Ascending aorta (tissue), 2 donors: ENCODE data around the gene HDAC5. TPM values are rescaled to one million over a fixed set of nuclear protein-coding genes. Genes with fewer than 3 reads are reported as not detected.

Experiments
- DNase-seq, 2 donors: peaks; one replicate each; pipeline ENCODE4 v3.0.0-alpha.2; 2019; ENCODE audit warnings: low spot score in 2 of 2
- H3K27ac ChIP-seq, 2 donors: fragments of 200-600 bp; sonication (generic); one replicate each; pipeline ENCODE4 v1.5.1; 2016 to 2017; ENCODE audit warnings: mild to moderate bottlenecking in 1 of 2
- H3K27me3 ChIP-seq: fragments of 200-600 bp; sonication (generic); one replicate; pipeline ENCODE4 v1.5.1; 2017
- H3K36me3 ChIP-seq, 2 donors: fragments of 200-600 bp; sonication (generic); one replicate each; pipeline ENCODE4 v1.5.1; 2016
- H3K4me1 ChIP-seq, 2 donors: fragments of 200-600 bp; sonication (generic); one replicate each; pipeline ENCODE4 v1.5.1; 2016 to 2017; ENCODE audit warnings: mild to moderate bottlenecking in 1 of 2
- H3K4me3 ChIP-seq, 2 donors: fragments of 200-600 bp; sonication (generic); one replicate each; pipeline ENCODE4 v1.5.1; 2016 to 2017; ENCODE audit warnings: mild to moderate bottlenecking in 1 of 2
- H3K9me3 ChIP-seq, 2 donors: fragments of 200-600 bp; sonication (generic); one replicate each; pipeline ENCODE4 v1.5.1; 2016
- intact Hi-C: fragments of 100-400 bp; cut with DNase I; formaldehyde crosslinking; loops from one replicate; pipeline ENCODE4 v1.15.1; 2023
- total RNA-seq: library from RNA; depleted of rRNA; stranded (reverse); fragments of >200 nt; gene quantifications from one replicate; pipeline ENCODE4 v1.1.0, GENCODE V29; 2016
- TF ChIP-seq, protein P1 (sequence below), 3 experiments: fragments of 200-600 bp in 2 of 3; fragments of 450-650 bp in 1 of 3; sonication (generic) in 2 of 3; IDR thresholded peaks; one replicate each; pipeline ENCODE4 v1.5.1; 2016 to 2019; ENCODE audit warnings: antibody characterized with exemption in 3 of 3, mild to moderate bottlenecking in 1 of 3, moderate library complexity in 1 of 3

The HDAC5 gene
- total RNA-seq, 1 donor from 2014 or later: 189 TPM

DNA sequence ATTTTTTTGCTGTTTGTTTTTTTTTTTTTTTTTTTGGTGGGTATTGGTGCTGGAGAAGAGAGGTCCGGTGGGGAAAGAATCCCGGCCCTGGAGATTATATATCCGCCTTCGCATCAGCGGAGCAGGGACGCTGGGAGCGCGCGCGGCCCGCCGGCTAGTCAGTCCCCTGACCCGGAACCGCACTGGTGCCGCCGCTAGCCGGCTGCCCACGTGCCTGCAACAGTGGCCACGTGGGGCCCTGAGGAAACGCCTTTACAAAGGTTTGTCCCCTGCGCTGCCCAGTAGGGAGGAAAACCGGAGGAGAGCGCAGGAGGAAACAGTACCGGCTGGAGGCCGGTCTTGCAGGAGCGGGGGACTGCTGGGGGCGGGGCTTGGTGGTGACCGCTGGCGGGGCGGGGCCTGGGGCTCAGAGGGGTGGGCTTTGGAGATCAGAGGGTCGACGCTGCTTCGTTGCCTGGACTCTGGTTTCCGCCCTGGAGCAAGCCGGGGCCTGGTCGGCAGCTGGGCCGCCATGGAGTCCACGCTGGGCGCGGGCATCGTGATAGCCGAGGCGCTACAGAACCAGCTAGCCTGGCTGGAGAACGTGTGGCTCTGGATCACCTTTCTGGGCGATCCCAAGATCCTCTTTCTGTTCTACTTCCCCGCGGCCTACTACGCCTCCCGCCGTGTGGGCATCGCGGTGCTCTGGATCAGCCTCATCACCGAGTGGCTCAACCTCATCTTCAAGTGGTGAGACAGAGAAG lies 52.8 kb downstream of the HDAC5 start, which contains the start of gene G6PC3:
Gene G6PC3 (plus strand): TSS at position 281 of the 743 bp plus-strand sequence. CDS start 231 bp downstream, at position 512.
- intact Hi-C loops: loop anchor here (1.0 to 5.0 kb wide), 6 partner anchors 41 to 256 kb away; partner anchors contain the start of genes HDAC5 and TMUB2
- Histone ChIP-seq H3K4me1 (peaks cover 5 to 35% of the 10 kb centered on the region in 2 donors), H3K9me3 (no peaks in the 10 kb centered on the region), H3K27ac (peak within 1 kb of the TSS; percentile 84 to 89), H3K27me3 (no peaks in the 10 kb centered on the region), H3K36me3 (peaks cover 3 to 15% of the 10 kb centered on the region in 2 donors), H3K4me3 (peak within 1 kb of the TSS; percentile 66 to 68)
- DNase-seq: peak; percentile 83 to 98
- TF ChIP-seq, protein P1, sequence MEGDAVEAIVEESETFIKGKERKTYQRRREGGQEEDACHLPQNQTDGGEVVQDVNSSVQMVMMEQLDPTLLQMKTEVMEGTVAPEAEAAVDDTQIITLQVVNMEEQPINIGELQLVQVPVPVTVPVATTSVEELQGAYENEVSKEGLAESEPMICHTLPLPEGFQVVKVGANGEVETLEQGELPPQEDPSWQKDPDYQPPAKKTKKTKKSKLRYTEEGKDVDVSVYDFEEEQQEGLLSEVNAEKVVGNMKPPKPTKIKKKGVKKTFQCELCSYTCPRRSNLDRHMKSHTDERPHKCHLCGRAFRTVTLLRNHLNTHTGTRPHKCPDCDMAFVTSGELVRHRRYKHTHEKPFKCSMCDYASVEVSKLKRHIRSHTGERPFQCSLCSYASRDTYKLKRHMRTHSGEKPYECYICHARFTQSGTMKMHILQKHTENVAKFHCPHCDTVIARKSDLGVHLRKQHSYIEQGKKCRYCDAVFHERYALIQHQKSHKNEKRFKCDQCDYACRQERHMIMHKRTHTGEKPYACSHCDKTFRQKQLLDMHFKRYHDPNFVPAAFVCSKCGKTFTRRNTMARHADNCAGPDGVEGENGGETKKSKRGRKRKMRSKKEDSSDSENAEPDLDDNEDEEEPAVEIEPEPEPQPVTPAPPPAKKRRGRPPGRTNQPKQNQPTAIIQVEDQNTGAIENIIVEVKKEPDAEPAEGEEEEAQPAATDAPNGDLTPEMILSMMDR (IDR thresholded peaks at IDR 0.05): peak in 1 of 3 experiments; percentile 14

DNA sequence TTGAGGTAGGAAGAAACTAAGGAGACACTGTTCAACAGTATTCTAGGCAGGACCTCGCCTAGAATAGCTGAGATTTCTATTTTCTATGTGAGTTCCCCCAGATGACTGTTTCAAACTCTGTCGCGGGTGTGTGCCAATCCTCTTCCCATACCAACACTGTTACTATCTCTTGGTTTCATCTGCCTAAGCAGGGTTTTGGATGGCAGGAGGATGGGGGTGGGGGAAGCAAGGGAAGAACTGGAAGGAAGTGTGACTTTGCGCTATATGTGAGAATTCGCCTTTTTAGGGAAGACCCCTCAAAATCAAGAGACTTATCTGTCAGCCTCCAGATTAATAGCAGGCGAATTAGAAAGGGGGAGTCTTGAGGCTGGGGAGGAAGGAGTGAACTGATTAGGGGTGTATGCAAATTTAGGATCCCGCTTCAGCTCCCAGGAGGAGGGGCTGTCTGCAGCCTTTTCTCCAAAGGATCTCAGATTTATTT lies 53.4 kb downstream of the HDAC5 start:
- Histone ChIP-seq H3K27me3 (no peaks in the 10 kb centered on the region), H3K36me3 (peaks cover 0 to 9% of the 10 kb centered on the region in 2 donors), H3K4me1 (peaks cover 5 to 37% of the 10 kb centered on the region in 2 donors), H3K27ac (peak overlapping the region; percentile 84 to 89), H3K9me3 (no peaks in the 10 kb centered on the region), H3K4me3 (peak overlapping the region; percentile 66 to 68)
- no peak for DNase-seq
- intact Hi-C loops: loop anchor here (1.0 to 5.0 kb wide), 6 partner anchors 41 to 257 kb away; partner anchors contain the start of genes HDAC5 and TMUB2
- TF ChIP-seq, protein P1 (IDR thresholded peaks at IDR 0.05): no peak

DNA sequence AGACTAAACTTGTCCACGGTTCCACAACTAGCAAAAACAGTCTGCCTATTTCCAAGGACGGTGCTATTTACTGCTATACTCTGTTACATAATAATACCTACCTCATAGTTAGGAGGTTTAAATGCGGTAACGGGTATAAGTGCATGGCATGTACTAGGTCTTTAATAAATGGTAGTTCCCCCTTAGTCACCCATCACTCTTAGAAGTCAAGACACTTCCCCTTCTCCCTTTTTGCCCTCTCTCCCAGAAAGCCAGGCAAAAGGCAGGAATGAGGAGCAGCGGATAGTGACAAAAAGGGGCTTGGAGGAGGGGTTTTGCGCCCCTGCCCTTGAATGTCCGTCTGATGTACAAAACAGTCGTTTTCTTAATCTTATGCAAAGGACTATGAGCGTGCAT lies 55.9 kb downstream of the HDAC5 start:
- TF ChIP-seq, protein P1 (IDR thresholded peaks at IDR 0.05): no peak
- Histone ChIP-seq H3K27me3 (no peaks in the 10 kb centered on the region), H3K4me1 (peaks cover 5 to 33% of the 10 kb centered on the region in 2 donors), H3K27ac (peak overlapping the region; percentile 94 to 95), H3K4me3 (no peak overlapping the region), H3K36me3 (peaks cover 0 to 9% of the 10 kb centered on the region in 2 donors), H3K9me3 (no peaks in the 10 kb centered on the region)
- DNase-seq: no peak
- intact Hi-C loops: loop anchor here (2.0 kb wide), 1 partner anchor 53 kb away; the partner anchor contains the start of gene TMEM101

DNA sequence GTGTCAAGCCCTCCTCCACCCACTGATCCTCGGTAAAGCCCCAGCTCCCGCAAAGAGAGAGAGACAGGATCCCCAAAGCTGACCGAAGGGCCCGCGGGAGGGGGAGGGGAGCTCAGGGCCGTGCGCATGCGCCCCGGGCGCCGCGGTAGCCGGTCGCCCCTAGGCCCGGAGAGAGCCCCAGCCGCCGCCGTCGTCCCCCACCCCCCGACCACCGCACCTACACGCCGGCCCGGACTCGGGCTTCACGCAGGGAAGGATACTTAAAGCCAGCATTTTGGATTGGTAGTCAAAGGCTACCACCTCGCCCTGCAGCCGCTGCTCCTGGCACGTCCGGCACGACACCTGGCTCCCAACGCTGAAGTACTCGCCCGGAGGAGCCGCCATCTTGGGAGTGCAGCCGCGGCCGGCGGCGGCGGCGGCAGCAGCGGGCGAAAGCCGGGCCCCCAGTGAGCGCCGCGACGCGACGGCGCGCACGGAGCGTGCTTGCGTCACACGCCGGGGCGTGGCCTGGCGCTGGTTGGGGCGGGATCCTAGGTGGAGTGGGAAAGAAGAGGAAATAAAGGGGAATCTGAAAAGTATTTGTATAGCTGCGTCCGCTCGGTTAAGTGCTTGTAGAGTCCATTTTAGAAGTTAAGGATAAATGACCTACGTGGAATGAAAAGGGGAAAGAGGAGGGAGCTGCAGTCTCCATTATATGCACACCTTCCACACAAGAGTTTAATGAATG lies 57.1 kb downstream of the HDAC5 start, which contains the start of gene LSM12:
Gene LSM12 (minus strand): TSS at position 468 of the 727 bp plus-strand sequence. CDS start 84 bp downstream, at position 384.
- Histone ChIP-seq H3K27ac (peak within 1 kb of the TSS; percentile 94 to 95), H3K4me3 (peak within 1 kb of the TSS; percentile 59 to 73), H3K4me1 (peaks cover 0 to 26% of the 10 kb centered on the region in 2 donors), H3K36me3 (peaks cover 0 to 21% of the 10 kb centered on the region in 2 donors), H3K9me3 (no peaks in the 10 kb centered on the region), H3K27me3 (no peaks in the 10 kb centered on the region)
- DNase-seq: peak; percentile 48 to 94
- TF ChIP-seq, protein P1 (IDR thresholded peaks at IDR 0.05): no peak
- intact Hi-C loops: loop anchor here (2.0 kb wide), 1 partner anchor 52 kb away; the partner anchor contains the start of gene TMEM101

DNA sequence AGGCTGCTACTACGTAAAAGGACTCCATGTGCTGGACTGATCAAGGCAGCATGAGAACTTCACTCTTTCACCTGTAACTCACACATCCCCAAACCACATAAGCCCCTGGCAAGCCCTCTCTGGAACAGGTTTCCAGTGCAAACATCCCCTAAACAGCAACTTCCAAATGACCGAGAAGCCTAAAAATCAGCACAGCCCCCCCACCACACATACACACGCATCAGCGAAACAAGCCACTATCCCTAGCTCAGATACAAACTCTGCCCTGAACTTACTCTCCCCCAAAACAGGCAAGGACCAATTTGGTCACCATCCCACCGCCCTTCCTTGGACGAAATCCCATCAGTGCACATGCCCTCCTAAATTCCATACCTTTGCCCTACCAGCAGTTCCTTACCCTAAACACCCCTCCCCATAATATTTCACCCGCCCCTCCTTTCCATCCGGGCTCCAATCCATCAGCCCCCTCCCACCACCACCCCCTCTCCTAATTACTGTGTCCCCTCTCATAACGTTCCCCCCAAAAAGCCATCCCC lies 57.7 kb downstream of the HDAC5 start:
- intact Hi-C loops: loop anchor here (2.0 kb wide), 1 partner anchor 51 kb away; the partner anchor contains the start of gene TMEM101
- H3K36me3 ChIP-seq: peaks cover 0 to 26% of the 10 kb centered on the region in 2 donors
- no peaks in the 10 kb centered on the region for H3K9me3 ChIP-seq
- H3K4me1 ChIP-seq: peaks cover 0 to 22% of the 10 kb centered on the region in 2 donors
- no peaks in the 10 kb centered on the region for H3K27me3 ChIP-seq
- DNase-seq: no peak
- H3K4me3 ChIP-seq: peak overlapping the region; percentile 59 to 73
- TF ChIP-seq, protein P1 (IDR thresholded peaks at IDR 0.05): no peak
- peak overlapping the region; percentile 94 to 95 for H3K27ac ChIP-seq
